ENCODE results near the gene TIAM1.

TIAM1 gene

DNA sequence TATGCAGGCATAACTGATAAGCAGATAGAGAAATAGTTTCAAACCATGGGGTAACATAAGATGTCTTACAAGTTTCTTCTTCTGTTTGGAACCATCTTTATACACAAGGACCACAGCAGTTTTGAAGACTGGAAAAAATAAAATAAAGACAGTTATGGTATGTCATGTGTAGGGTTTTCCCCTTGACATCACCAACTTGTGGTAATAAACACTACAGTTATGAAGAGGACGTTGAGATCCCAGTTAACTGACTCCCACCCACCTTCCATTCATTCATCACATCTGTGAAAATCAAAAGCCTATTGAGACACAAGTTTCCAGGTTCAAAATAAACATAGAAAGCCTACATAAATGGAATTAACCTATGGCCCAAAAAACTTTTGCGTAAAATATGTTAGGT, 213.2 kb downstream of the TIAM1 start:
- CTCF ChIA-PET, result no interaction called here
- DNase-seq (ENCODE audit: extremely low spot score), result no peak
- POLR2A ChIA-PET, result no interaction called here
- TF ChIP-seq, protein P1, sequence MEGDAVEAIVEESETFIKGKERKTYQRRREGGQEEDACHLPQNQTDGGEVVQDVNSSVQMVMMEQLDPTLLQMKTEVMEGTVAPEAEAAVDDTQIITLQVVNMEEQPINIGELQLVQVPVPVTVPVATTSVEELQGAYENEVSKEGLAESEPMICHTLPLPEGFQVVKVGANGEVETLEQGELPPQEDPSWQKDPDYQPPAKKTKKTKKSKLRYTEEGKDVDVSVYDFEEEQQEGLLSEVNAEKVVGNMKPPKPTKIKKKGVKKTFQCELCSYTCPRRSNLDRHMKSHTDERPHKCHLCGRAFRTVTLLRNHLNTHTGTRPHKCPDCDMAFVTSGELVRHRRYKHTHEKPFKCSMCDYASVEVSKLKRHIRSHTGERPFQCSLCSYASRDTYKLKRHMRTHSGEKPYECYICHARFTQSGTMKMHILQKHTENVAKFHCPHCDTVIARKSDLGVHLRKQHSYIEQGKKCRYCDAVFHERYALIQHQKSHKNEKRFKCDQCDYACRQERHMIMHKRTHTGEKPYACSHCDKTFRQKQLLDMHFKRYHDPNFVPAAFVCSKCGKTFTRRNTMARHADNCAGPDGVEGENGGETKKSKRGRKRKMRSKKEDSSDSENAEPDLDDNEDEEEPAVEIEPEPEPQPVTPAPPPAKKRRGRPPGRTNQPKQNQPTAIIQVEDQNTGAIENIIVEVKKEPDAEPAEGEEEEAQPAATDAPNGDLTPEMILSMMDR (IDR thresholded peaks at IDR 0.05; ENCODE audit: control extremely low read depth, extremely low read depth, low read depth, missing control alignments), result no peak

DNA sequence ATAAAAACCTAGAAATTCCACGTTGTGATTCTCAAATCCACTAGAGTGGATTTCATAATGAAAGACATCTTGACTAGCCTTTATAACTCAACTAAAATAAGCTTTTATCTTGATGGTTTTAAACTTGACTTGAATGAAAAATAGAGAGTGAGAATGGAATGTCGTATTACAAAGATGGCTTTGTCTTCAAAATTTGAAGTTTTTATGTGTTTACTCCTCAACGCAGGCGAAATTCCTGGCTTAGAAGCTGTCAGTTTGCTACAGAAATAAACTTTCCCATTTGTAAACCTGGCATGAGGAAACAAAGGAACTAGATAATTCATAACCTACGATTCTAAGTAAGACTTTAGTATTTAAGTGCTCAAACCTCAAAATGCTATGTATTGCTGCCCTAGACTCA, 215.8 kb downstream of the TIAM1 start:
- CTCF ChIA-PET, result no interaction called here
- POLR2A ChIA-PET, result no interaction called here
- TF ChIP-seq, protein P1 (IDR thresholded peaks at IDR 0.05; ENCODE audit: control extremely low read depth, extremely low read depth, low read depth, missing control alignments), result no peak
- DNase-seq (ENCODE audit: extremely low spot score), result no peak

DNA sequence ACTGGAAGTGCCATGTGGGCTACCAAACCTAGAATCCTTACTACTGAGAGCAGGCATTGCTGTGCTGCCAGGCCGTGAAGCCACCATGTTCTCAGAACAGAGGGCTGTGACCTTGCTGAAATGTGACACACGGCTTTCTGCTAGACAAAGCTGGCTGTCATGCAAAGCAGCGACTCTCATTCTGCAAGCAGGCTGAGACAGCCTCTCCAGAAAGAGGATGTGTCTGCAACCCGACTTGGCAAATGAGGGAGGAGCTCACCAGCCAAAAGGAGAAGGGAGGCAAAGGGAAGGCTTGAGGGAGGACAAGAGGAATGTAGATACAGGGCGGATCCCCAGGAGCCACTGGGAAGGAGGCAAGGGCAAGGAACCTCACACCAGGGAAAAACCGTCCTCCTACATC, 220.1 kb downstream of the TIAM1 start:
- no peak for DNase-seq (ENCODE audit: extremely low spot score)
- ChIA-PET CTCF (interaction anchor here (0.7 to 1.4 kb wide), 3 partner anchors 9 to 25 kb away, joined by 3 to 4 read pairs (median 3); no protein-coding TSS in a partner anchor), POLR2A (no interaction called here)
- TF ChIP-seq, protein P1 (IDR thresholded peaks at IDR 0.05; ENCODE audit: control extremely low read depth, extremely low read depth, low read depth, missing control alignments), result no peak

DNA sequence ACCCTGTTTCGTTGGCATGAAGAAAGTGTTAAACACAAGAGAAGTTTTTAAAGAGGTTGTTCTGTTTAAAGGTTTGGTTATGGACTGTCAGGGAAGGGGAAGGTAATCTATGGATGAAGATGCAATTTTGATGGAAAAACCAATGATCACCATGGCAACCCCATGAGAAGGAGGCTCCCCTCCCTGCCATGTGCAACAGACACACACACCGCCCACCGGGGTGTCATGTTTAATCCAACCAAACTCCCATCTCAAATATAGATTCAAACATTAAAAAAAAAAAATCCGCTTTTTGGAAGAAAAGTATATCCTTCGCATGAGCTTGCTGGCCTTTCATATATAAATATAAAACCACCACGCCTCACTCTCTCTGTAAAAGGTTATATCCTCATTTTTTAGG, 224.9 kb downstream of the TIAM1 start:
- ChIA-PET POLR2A (no interaction called here), CTCF (interaction anchor here (0.9 to 1.6 kb wide), 3 partner anchors 19 to 61 kb away, joined by 3 read pairs; no protein-coding TSS in a partner anchor)
- TF ChIP-seq, protein P1 (IDR thresholded peaks at IDR 0.05; ENCODE audit: control extremely low read depth, extremely low read depth, low read depth, missing control alignments), result no peak
- DNase-seq (ENCODE audit: extremely low spot score), result no peak

DNA sequence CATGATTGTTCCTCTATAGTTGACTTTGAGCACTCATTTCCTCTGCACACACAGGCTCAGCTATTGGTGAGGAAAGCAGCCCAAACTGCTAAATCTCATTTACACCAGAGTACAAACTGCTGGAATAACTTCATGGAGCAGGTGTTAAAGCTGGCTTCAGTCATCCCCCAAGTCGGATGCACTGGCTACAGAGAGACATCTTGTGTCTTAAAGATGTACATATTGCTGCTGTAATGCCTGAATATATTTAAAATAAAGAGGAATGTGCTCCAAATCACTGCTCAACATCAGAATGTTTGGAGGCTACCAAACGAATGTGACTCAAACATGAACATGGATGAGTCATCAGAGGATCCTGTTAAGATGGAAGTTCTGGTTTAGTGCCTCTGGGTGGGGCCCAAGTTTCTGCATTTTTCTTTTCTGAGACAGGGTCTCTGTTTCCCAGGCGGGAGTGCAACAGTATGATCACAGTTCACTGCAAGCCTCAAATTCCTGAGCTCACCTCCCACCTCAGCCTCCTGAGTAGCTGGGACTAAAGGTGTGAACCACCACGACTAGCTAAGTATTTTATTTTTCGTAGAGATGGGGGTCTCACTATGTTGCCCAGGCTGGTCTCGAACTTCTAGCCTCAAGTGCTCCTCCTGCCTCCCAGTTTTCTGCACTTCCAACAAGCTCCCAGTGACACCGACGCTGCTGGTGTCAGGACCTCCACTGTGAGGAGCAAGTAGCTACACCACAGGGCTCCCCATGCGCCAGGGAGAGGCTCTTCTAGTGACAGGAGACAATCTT, 226.7 kb downstream of the TIAM1 start:
- TF ChIP-seq, protein P1 (IDR thresholded peaks at IDR 0.05; ENCODE audit: control extremely low read depth, extremely low read depth, low read depth, missing control alignments), result no peak
- CTCF ChIA-PET, result interaction anchor here (0.9 to 2.8 kb wide), 4 partner anchors 11 to 464 kb away, joined by 3 to 7 read pairs (median 4); no protein-coding TSS in a partner anchor
- POLR2A ChIA-PET, result no interaction called here
- DNase-seq (ENCODE audit: extremely low spot score), result no peak

DNA sequence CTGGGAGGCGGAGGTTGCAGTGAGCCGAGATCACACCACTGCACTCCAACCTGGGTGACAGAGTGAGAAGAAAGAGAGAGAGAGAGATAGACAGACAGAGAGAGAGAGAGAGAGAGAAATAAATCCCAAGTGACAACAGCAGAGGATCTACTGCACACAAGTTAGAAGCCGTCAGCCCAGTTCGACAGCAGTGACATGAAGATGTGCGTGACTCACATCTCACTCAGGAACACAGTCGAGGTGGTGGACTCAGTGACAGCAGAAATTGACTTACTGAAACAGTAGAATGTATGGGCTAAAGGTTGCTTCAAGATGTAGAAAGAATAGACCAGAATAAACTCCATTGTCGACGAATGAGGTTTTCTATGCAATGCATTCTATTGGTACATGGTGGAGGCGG, 228.8 kb downstream of the TIAM1 start:
- DNase-seq (ENCODE audit: extremely low spot score), result no peak
- POLR2A ChIA-PET, result no interaction called here
- CTCF ChIA-PET, result interaction anchor here (0.6 kb wide), 1 partner anchor 466 kb away, joined by 3 read pairs; no protein-coding TSS in a partner anchor
- TF ChIP-seq, protein P1 (IDR thresholded peaks at IDR 0.05; ENCODE audit: control extremely low read depth, extremely low read depth, low read depth, missing control alignments), result no peak
